EH (cell line): ENCODE data around the gene FGF11.

ENCODE experiments used
- DNase-seq: peaks from one replicate; pipeline ENCODE4 v3.0.0-alpha.2; 2015; ENCODE audit warnings: low read depth

FGF11 gene

DNA sequence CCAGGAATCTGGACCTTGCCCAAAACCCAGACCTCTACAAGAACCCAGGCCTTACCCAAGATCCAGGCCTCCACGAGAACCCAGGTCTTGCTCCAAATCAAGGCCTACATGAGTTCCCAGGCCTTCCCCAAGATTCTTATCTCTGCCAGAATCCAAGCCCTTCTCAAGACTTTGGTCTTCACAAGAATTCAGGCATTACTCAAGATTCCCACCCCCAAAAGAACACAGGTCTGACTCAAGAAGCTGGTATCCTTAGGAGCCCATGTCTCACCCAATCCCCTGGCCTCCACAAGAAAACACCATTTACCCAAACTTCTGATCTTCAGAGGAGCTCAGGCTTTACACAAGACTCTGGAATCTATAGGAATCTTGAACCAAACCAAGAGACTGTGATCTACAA is 8.1 kb upstream of the FGF11 start:
- peak; percentile 61 for DNase-seq

GRCh38 chr17:7432296-7432695 is 7.0 kb upstream of the FGF11 start:
- no peak for DNase-seq

- DNase-seq: peak; percentile 28
Measured at GRCh38 chr17:7435676-7436555, 3.4 kb upstream of the FGF11 start.

DNA sequence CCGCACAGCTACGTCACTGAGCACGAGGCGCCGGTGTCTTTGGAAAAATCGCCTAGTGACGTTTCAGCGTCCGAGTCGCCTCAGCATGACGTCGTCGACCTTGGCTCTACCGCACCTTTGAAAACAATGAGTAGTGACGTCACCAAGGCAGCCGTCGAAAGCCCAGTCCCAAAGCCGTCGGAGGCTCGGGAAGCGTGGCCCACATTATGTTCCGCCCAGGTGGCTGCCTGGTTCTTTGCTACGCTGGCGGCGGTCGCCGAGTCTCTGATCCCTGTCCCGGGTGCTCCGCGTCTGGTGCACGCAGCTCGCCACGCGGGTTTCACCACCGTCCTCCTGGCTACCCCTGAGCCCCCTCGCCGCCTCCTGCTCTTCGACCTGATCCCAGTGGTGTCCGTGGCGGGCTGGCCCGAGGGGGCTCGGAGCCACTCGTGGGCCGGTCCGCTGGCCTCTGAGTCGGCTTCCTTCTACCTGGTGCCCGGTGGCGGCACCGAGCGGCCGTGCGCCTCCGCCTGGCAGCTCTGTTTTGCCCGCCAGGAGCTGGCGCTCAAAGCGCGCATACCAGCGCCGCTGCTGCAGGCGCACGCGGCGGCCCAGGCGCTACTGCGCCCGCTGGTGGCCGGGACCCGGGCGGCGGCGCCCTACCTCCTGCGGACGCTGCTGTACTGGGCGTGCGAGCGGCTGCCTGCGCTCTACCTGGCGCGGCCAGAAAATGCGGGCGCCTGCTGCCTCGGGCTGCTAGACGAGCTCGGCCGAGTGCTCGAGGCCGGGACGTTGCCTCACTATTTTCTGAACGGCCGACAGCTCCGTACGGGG is 2.5 kb upstream of the FGF11 start:
- peak; percentile 79 for DNase-seq

- no peak for DNase-seq
Measured at GRCh38 chr17:7437369-7437863, 1.9 kb upstream of the FGF11 start.

DNA sequence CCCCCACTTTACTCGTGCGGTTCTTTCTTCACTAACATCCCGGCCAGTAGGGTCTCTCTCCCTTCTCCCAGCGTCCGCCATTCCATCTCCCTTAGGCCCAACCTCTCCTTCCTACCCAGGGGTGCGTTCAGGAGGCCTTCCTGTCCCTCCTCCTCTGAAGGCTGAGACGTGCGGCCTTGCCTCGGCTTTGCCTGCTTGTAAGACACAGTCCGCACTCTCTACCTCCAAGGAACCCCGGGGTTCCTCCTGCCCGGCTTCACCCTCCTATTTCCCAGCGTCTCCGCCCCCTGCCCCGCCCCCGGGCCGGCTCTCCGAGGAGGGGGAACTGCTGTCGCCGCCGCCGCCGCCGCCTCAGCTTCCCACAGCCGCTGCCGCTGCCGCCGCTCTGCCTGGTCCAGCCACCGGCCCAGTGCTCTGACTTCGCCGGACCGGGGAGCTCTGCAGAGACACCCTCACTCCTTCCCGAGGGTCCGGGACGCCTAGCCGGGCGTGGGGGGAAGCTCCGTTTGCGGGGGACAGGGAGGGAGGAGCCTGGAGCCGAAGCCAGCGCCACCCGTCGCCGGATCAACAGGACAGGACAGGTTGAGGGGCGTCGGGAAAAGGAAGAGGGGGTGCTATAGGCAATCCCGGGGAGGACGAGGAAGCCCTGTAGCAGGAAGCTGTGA is 1.2 kb upstream of the FGF11 start:
- no peak for DNase-seq

DNA sequence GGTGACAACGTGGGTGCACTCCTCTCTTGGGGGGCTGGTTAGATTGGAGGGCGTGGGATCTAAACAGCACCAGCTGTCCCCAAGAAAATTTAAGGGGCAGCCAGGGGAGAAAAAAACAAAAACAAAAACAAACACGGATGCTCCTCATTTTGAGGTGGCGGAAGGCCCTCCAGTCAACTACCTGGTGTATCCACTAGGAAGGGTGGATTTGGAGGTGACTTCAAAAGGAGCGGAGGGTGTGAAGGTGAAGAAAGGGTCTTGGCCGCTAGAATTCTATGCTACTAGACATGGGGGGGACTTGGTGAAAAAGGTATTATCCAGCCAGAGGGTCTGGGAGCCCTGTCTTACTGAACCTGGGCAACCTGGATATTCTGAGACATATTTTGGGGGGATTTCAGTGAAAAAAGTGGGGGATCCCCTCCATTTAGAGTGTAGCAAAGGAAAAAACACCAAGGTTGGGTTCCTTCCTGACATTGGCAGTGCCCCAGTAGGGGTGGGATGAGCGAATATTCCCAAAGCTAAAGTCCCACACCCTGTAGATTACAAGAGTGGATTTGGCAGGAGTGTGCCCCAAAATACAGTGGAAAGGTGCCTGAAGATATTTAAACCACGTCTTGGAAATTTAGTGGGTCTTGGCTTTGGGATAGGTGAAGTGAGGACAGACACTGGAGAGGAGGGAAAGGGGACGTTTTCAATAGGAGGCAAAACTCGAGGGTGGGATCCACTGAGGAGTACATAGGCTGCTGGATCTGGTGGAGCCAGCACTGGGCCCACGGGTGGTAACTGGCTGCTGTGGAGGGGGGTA is 454 bp upstream of the FGF11 start:
- DNase-seq: no peak

GRCh38 chr17:7440113-7440833 is 961 bp downstream of the FGF11 start:
- peak; percentile 48 for DNase-seq

- DNase-seq: peak; percentile 23
Measured at GRCh38 chr17:7440834-7441195, 1.5 kb downstream of the FGF11 start.

- no peak for DNase-seq
Measured at GRCh38 chr17:7441266-7441665, 2.0 kb downstream of the FGF11 start.

DNA sequence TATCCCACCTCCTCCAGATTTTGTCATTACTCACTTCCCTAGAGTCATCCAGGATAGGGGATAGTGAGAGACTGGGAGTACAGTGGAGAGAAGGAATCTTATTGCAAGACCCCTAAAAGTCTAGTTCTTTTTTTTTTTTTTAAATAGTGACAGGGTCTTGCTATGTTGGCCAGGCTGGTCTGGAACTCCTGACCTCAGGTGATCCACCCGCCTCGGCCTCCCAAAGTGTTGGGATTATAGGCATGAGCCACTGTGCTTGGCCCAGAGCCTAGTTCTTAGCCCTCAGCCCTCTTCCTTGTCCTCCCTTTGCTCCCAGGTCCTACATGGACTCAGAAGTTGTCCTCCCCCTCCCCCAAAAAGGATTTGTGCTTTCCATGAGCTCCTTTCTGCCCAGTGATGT is 2.8 kb downstream of the FGF11 start:
- no peak for DNase-seq

GRCh38 chr17:7443499-7444485 is 4.5 kb downstream of the FGF11 start:
- peak; percentile 57 for DNase-seq

DNA sequence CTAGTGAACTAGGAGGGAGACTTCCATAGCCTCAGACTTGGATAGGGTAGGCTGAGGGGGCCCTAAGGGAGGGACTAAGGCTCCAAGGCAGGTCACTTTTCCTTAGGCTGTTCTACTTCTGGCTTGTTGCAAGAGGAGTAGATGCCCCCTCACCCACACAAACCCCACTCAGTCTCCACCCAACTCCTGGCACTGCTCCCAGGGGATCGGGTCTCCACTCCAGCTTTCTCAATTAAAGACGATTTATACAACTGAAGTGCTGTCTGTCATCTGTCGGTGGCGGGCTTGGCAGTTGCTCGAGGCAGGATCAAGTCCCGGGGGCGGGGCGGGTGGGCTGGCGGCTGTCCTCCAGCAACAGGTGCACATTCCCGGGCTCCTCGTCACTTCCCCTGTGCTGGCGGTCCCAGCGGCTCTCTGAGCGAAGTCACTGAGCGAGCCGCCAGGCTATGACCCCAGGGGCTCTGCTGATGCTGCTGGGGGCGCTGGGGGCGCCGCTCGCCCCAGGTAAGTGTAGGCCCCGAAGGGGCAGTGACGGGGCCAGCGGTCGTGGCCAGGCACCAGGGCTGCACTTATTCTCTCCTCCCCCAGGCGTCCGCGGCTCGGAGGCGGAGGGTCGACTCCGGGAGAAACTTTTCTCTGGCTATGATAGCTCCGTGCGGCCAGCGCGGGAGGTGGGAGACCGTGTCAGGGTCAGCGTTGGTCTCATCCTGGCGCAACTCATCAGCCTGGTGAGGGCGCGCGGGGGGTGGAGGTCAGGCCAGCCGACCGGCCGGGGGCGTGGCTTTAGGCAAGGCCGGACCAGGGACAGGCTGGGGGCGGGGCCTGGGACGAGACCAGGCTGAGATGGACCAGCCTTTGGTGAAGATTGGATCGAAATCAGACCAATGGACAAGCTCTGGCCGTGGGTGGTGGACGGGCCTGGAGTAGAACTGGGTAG is 5.6 kb downstream of the FGF11 start, which contains the start of gene CHRNB1:
Gene CHRNB1, plus strand, starts transcription at position 380 of the 937 bp plus-strand sequence. Its CDS starts 67 bp downstream, at position 447.
- peak; percentile 52 for DNase-seq

- no peak for DNase-seq
Measured at GRCh38 chr17:7445619-7445968, 6.3 kb downstream of the FGF11 start.

DNA sequence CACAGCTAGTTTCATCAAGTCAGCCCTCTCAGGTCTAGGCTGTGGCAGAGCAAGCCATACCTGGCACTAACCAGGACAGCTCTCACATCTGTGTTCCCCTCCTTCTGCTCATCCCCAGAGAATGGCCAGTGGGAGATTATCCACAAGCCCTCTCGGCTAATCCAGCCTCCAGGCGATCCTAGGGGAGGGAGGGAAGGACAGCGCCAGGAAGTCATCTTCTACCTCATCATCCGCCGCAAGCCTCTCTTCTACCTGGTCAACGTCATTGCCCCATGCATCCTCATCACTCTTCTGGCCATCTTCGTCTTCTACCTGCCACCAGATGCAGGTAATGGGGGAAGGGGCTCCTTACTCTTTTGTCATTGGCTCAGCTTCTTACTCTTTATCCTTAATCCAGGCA is 9.1 kb downstream of the FGF11 start:
- DNase-seq: no peak

DNA sequence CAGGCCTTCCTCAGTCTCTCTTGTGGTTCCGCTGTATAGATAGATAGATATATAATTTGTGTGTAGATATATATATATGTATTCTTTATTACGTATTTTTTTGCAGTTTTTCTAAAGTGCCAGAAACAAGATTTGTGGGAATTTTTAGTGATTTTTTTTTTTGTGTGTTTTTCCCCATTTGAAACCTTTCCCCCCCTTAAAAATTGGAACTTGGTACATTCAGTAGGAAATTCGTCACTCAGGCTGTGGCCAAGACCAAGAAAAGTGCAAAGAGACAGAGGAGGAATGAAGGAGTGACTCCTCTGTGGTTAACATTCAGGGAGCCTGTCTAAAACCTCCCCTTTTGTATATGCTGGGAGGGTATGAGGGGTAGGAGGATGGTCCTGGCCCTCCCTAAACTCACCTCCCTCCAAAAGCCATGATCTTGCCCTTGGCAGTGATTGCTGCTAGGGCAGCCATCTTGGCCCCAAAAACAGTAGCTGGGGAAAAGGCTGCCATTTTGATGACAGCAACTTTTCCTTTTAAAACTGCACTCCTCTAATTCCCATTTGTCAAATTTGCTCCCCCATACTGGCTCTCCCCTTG is 20.7 kb downstream of the FGF11 start:
- DNase-seq: peak; percentile 27

DNA sequence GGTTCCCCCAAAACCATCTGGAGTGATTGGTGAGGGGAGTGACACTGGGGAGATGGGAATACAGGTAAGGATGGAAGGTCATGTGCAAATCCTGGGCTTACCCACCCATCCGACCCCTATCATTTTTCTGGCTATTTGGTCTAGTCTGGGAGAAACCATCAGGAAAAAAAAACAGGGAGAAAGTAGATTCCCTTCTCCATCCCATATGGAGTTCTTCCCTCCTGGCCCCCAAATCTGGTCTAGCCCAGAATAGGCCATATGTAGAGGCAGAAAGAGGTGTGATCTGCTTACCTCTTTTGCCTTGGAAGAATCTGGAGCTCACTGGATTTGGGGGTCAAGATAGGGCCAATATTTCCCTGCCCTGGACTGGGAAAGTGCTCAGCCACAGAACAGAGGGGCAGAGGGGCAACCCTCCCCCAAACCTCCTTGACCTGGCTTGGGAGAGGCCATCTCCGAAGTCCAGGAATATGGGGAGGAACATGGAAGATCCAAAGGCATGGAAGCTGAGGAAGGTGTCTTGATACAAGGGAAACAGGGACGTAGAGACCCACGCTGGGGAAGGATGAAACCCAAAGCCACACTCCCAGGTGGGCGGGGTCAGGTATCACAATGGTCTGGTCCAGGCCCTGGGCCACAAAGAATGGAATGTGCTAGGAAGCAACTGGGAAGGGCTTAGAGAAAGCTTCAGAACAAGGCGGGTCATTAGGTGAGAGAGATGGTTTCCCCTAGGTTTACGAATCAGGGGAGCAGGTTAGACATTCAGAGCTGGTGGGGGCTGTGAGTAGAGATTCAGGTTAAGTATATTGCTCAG is 21.7 kb downstream of the FGF11 start:
- no peak for DNase-seq
